Smooth muscle cell (in vitro differentiated cells): ENCODE data around the gene RAB43. TPM values are rescaled to one million over a fixed set of nuclear protein-coding genes. Genes with fewer than 3 reads are reported as not detected.

Experiments used
- DNase-seq: peaks from one replicate; lab custom pipeline; 2025; ENCODE audit not compliant: unreplicated experiment; lab: John Stamatoyannopoulos, UW
- H2AFZ ChIP-seq: fragments of 200-600 bp; sonication (generic); 2 replicates; pipeline ENCODE4 v1.6.0; 2016; ENCODE audit warnings: antibody characterized with exemption, low read depth, mild to moderate bottlenecking
- H3F3A ChIP-seq: fragments of 200-600 bp; sonication (generic); 2 replicates; pipeline ENCODE4 v1.6.0; 2017; ENCODE audit warnings: antibody characterized with exemption, low read depth
- H3K27ac ChIP-seq: fragments of 200-600 bp; sonication (generic); 2 replicates; pipeline ENCODE4 v1.5.1; 2016; ENCODE audit warnings: low read depth, mild to moderate bottlenecking
- H3K27me3 ChIP-seq: fragments of 200-600 bp; sonication (generic); 2 replicates; pipeline ENCODE4 v1.6.1; 2016; ENCODE audit warnings: low read depth, mild to moderate bottlenecking
- H3K36me3 ChIP-seq: fragments of 200-600 bp; sonication (generic); 2 replicates; pipeline ENCODE4 v1.5.1; 2016; ENCODE audit warnings: low read depth
- H3K4me1 ChIP-seq: fragments of 200-600 bp; sonication (generic); 2 replicates; pipeline ENCODE4 v1.5.1; 2016; ENCODE audit warnings: low read depth
- H3K4me2 ChIP-seq: fragments of 200-600 bp; sonication (generic); 2 replicates; pipeline ENCODE4 v1.6.0; 2016; ENCODE audit warnings: mild to moderate bottlenecking
- H3K4me3 ChIP-seq: fragments of 200-600 bp; sonication (generic); 2 replicates; pipeline ENCODE4 v1.5.1; 2016; ENCODE audit warnings: mild to moderate bottlenecking
- H3K79me2 ChIP-seq: fragments of 200-600 bp; sonication (generic); 2 replicates; pipeline ENCODE4 v1.6.0; 2016; ENCODE audit warnings: low read depth, mild to moderate bottlenecking
- H3K9ac ChIP-seq: fragments of 200-600 bp; sonication (generic); 2 replicates; pipeline ENCODE4 v1.6.0; 2016; ENCODE audit warnings: low read depth
- H3K9me3 ChIP-seq: fragments of 200-600 bp; sonication (generic); replicated peaks from 2 replicates; pipeline ENCODE4 v1.5.1; 2016; ENCODE audit warnings: low read depth
- H4K20me1 ChIP-seq: fragments of 200-600 bp; sonication (generic); 2 replicates; pipeline ENCODE4 v1.6.0; 2016; ENCODE audit warnings: low read depth
- CTCF ChIP-seq: fragments of 200-600 bp; sonication (generic); IDR thresholded peaks from 2 replicates; pipeline ENCODE4 v1.5.1; 2017; ENCODE audit warnings: borderline replicate concordance, mild to moderate bottlenecking, antibody characterized with exemption; ENCODE audit not compliant: insufficient read depth, poor library complexity, severe bottlenecking
- WGBS: methylation state at CpG from one replicate; pipeline ENCODE4 v1.1.7; 2016; ENCODE audit warnings: low lambda C conversion rate; 5-methylcytosine and 5-hydroxymethylcytosine counted together
- polyA plus RNA-seq: library from polyadenylated mRNA; unstranded; fragments of >200 nt; fragmentation: Nextera tagmentation; extraction: Ambion mirVana; gene quantifications from 2 replicates; pipeline ENCODE4 v1.2.1, GENCODE V29; 2016
- total RNA-seq: library from RNA; depleted of rRNA; stranded (reverse); fragments of >200 nt; gene quantifications from 2 replicates; pipeline ENCODE4 v1.2.3, GENCODE V29; 2014

The RAB43 gene
- total and polyA plus RNA-seq, 2 experiments from 2014 or later, result 9.5 to 20.8 TPM

DNA sequence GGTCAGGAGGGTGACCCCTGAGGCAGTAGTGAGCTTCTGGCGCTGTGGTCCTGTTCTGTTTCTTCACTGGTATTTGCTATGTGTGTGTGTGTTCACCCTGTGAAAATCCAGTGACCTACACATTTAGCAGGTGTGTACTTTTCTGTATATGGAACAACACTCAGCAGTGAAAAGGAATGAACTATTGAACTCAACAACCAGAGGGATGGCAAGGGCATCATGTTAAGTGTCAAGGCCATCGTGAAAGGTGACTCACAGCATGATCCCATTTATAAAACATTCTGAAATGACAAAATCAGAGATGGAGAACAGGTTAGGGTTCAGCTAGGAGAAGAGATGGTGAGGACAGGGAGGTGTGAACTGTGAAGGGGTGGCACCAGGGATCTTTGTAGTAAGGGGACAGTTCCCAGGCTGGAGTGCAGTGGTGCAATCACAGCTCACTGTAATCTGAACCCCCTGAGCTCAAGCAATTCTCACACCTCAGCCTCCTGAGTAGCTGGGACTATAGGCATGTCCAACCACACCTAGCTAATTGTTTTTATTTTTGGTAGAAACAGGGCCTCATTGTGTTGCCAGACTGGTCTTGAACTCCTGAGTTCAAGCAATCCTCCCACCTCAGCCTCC, 10.0 kb upstream of the RAB43 start:
- Histone ChIP-seq H3K27ac (no peak overlapping the region), H3K9me3 (no peaks in the 10 kb centered on the region), H2AFZ (no peak overlapping the region), H3K9ac (no peak overlapping the region), H3K27me3 (no peaks in the 10 kb centered on the region), H4K20me1 (no peaks in the 10 kb centered on the region), H3K36me3 (peaks cover 7% of the 10 kb centered on the region), H3K4me1 (no peaks in the 10 kb centered on the region), H3K79me2 (no peaks in the 10 kb centered on the region), H3K4me3 (no peak overlapping the region), H3F3A (no peaks in the 10 kb centered on the region), H3K4me2 (no peak overlapping the region)
- no peak for TF ChIP-seq CTCF
- 96% methylated on average over 2 of the region's 2 CpGs for WGBS
- no peak for DNase-seq

GRCh38 chr3:129130291-129130813, 8.7 kb upstream of the RAB43 start:
- Histone ChIP-seq H3K36me3 (peaks cover 7% of the 10 kb centered on the region), H3K4me1 (no peaks in the 10 kb centered on the region), H4K20me1 (no peaks in the 10 kb centered on the region), H2AFZ (no peak overlapping the region), H3K27me3 (no peaks in the 10 kb centered on the region), H3F3A (no peaks in the 10 kb centered on the region), H3K9ac (no peak overlapping the region), H3K4me2 (no peak overlapping the region), H3K9me3 (no peaks in the 10 kb centered on the region), H3K4me3 (no peak overlapping the region), H3K27ac (no peak overlapping the region), H3K79me2 (no peaks in the 10 kb centered on the region)
- no peak for DNase-seq
- no peak for TF ChIP-seq CTCF
- WGBS, result 97% methylated on average over 13 of the region's 13 CpGs

- Histone ChIP-seq H3K4me1 (no peaks in the 10 kb centered on the region), H3K27ac (no peak overlapping the region), H3K4me2 (no peak overlapping the region), H3K9me3 (no peaks in the 10 kb centered on the region), H3F3A (no peaks in the 10 kb centered on the region), H3K36me3 (peaks cover 7% of the 10 kb centered on the region), H4K20me1 (no peaks in the 10 kb centered on the region), H2AFZ (no peak overlapping the region), H3K79me2 (no peaks in the 10 kb centered on the region), H3K4me3 (no peak overlapping the region), H3K27me3 (no peaks in the 10 kb centered on the region), H3K9ac (no peak overlapping the region)
- DNase-seq, result no peak
- WGBS, result 97% methylated on average over 16 of the region's 16 CpGs
- no peak for TF ChIP-seq CTCF
These were observed 7.0 kb upstream of the RAB43 start for GRCh38 chr3:129128357-129129155.
